HG03064 (cell line): Measurements from ENCODE around the gene CST4.
"Not testable (repeated sequence)": the region's sequence is repeated elsewhere in the genome, so short reads cannot be mapped to it uniquely, and the experiment has no call there.

ENCODE experiments used
- ATAC-seq: cut with Tn5 transposase; IDR thresholded peaks from one replicate; pipeline ENCODE4 v1.9.1; 2021; ENCODE audit warnings: low read depth; ENCODE audit not compliant: unreplicated experiment

The CST4 gene

DNA sequence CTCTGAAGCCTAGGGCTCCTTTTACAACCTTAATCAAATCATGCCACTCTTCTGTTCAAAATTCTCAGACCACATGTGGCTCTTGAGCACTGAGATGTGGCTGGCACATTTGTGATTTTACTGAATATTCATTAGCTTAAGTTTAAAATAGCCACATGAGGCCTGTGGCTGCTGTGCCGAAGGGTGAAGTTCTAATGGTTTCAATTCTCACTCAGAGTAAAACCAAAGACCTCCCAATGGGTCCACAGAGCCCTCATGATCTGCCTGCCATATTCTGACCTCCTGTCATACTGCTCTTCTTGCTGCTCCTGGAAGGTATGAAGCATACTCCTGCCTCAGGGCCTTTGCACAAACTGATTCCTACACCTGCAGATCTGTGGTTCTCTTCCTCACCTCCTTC, 43.3 kb downstream of the CST4 start:
- ATAC-seq = no peak

DNA sequence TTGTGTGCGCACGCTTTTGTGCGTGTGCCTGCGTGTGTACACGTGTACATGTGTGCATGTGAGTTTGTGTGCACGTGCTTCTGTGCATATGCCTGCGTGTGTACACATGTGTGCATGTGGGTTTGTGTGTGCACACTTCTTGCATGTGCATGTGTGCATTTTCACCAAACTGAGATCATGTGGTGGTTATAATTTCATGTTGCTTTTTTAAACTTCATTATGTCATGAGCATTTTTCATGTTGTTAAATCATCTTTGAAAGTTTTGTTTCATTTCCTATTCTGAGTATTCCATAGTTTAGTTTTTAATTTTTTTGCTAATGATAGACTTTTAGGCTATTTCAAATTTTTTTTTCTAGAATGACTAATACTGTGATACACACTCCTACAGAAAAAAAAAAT, 44.7 kb downstream of the CST4 start:
- no peak for ATAC-seq

DNA sequence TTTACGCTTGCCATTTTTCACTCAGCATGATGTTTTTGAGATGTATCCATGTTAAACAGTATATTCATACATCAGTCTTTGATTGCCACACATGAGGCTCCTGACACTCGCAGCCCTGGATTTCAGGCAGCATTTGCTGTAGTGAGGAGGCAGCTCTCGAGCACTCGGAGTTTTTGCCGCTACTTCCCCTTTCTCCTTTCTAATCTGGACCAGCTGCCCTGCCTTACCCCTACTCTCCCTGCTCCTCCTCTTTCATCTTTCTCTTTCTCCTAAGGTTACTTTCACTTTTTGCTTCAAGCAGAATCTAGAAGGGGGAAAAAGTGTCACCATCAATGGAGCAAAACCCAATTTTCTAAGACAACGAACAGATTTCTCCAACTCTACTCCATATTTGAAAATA, 45.2 kb downstream of the CST4 start:
- ATAC-seq = no peak

DNA sequence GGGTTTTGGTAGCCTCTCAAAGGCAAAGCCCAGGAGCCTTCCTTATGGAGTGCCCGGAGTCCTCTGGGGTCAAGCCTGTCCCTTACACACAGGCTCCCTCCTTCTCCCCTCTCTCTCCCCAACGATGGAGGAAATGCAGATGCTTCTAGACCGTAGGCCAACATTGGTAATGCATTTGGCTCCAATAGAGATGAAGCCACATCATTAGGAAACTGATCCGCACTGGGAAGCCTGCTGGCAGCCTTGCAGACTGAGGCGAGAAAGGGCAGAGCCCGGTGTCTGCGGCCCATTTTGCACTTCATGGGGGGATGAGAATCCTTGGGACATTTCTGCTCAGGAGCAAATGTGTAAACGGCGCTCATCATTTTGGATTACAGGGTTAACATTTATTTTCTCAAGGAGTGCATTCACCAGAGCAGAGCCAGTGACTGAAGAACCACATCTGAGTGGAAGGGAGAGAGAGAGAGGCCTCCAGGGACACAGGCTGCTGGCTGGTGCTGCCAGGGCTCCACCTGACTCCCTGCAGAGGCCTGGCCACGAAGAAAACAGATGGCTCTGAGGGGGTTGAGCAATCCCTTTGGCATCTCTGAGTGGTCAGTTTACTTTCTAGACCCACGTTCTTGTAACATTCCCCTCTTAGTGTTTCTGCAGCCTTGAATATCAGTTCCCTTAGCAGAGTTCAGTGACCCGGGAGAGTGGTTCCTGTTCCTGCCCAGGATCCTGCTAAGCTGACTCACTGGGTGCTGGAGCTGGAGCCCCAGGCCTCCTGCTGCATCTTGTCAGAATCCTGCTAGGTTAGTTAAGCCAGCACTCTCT, 46.7 kb downstream of the CST4 start:
- no peak for ATAC-seq

DNA sequence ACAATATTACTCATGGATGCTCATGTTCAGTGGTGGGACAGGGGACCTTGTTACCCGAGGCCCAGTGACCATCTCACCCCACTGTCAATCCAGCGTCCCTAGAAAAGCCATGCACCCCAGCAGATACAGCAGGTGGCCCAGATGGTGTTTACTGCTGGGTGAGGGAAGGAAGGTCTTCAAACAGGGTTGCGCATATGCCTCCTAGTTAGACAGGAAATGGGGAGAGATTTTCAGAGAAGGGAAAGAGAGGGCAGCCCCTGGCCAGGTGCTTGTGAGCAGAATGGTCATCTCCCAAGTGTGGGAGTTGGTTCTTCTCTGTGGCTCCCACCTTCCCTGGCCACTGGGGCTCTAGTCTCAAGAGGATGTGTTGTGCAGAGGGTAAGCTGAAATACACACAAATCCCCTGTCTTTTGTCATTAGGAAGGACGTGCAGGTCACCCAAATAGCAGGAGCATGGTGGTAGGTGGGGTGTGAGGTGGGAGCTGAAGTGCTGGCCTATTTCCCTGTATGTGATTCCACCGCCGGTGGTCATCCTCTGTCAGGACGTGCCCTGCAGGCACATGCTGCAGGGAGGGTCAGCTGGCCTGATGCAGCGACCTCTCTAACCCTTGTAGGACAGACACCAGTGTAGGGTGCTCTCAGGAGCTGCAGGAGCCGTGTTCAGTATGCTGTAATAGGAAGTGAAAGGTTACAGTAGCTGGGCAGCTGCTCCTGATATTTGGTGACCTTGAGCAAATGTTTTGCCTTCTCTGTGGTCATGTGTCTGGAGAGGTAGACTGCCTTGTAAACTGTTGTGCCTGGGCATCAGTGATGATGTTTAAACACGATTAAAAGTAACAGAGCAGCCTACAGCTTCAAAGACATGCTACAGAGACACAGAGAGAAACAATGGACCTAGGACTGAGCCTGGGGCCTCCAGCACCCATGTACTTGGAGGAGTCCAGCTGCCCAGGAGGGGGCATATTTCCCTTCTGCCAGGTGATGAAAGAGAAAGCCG, 47.9 kb downstream of the CST4 start:
- ATAC-seq = no peak

DNA sequence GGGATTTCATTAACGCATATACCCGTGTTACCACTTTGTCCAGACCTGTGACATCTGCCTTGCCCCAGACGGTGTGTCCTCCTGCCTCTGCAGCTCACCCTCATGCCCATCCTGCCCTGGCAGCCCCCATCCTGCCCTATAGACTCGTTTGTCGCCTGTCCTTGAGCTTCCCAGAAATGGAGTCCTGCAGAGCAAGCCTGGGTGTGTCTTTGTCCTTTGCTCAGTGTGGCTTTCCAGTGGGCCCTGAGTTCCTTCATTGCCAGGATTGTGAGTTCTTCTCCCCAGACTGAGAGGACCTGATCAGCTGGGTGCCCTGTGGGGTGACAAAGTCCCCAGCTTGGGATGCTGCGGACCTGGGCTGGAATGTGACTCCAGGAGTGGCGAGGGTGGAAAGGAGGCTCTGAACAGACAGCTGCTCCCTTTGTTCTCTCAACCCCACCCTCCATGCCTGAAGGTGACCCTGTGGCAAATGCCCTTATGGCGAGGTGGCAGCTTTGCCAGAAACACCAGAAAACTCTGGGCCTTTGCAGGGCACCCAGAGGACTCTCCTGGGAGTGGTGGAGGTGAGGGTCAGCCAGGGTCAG, 48.7 kb downstream of the CST4 start:
- no peak for ATAC-seq

DNA sequence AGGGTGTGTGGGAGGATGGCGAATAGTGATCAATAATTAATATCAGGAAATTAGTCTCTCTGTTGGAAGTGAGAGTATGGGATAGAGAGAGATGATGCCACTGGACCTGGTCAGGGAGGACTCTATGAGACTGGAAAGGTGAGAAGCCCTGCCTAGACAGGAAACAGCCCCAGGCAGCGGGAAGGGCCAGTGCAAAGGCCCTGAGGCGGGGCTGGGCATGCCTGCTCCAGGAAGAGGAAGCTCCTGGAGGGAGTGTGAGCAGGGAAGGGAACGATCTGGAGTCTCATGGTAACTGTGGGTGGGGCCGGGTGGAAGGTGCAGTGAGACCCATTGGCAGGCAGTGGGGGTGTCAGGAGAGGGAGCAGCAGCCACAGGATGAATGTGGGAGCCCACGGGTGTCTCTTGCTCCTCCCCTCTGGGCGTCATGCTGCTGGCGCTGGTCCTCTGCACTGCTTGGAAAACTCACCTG, 49.3 kb downstream of the CST4 start:
- no peak for ATAC-seq

DNA sequence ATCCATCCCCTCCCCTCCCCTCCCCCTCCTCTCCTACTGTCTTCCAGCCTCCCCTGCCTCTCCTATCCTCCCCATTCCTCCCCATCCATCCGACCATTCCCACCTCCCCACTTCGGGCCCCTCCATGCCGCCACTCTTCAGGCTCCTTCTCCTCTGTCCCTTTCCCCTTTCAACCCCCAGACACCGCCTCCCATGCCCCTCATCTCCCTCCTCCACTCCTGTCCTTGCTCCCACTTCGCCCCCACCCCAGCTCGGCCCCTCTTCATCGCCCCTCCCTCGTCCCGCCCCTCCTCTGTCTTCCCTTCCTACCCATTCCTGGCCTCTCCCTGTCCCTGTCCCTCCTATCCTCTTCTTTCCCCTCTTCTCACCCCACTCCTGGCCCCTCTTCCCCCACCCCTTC, 50.5 kb downstream of the CST4 start:
- no peak for ATAC-seq

DNA sequence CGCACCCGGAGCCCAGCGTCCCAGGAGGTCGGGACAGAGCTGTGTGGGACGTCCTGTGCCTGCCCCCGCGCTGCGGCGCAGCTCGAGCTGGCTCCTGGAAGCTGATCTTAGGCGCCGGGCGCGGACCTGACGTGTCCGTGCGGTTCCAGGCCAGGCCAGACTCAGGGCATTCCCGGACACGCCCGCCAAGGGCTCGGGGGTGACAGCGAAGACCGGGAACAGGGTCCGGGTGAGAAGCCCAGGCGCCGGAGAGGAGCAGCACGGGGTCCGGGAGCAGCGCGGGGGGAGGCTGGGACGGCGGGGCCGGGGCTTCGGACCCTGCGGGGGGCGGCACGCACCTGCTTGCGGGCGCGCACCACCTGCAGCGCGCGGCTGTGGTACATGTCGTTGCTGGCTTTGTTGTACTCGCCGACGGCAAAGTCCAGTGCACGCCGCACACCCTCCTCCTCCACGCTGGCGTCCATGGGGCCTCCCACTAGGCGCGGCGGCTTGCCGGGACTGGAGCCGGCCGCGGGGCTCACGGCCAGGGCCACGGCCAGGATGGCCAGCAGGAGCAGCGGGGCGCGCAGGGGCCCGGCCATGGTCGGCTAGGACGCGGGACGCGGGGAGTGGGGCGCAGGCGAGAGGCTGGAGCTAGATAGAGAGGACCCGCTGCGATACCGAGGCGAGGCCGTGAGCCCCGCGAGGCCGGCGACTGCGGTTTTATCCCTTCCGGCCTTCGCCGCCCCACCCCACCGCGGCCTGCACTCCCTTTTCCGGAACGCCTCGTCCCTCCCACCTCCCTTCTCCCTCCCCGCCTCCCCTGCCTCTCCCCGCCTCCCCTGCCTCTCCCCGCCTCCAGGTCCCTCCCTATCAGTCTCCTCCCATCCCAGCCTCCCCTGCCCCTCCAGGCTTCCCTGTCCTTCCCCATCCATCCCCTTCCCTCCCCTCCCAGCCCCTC, 51.3 kb downstream of the CST4 start, which contains the start of gene CST3:
CST3 (minus strand) TSS at position 674 of the 940 bp plus-strand sequence; CDS start at position 581, 93 bp downstream.
- peak; percentile 53 for ATAC-seq

DNA sequence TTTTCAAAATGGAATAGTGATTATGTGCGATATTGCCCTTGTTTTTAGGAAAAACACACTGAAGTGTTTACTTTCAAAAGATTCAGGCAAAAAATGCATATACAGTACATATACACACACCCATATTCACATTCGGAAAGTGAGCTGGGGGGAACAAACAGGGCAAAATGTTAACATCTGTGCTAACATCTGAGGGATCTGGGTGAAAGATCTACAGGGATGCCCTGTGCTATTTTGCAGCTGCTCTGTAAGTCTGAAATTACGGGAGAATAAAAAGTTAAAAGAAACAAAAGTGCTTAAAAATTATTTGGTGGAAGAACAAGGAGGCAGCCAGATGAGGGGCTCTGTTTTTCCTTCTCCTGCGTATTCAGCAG, 51.9 kb downstream of the CST4 start:
- no peak for ATAC-seq

DNA sequence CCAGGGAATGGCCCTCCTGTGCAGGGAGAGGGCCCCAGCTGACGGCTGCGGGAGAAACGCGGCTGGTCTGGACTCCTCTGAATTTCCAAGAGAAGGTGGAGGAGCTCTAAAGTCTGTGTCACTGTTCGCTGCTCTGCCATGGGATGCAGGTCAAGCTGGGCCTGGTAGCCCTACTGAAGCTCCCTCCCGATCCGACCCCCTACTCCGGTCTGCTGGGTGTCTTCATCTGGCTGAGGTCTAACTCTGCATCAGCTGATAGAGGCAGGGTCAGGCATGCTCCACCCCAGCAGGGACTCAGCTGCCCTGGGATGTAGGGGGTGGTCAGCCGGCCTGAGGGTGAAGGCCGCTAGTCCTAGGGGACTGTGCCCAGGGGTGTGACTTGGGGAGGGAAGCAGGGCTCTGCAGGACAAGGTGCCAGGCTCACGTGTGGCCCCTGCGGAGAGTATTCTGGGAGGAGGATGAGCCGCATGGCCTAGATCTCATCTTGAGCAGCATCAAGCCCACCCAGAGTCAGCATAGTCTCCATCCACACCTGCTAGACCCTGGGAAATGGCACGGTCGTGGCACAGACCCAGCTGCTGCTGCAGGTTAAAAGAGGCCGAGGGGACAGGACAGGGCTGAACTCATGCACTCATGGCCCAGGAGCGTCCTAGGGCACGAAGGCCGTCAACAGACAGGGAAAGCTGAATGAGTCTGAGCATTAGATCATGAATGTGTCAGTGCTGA, 52.5 kb downstream of the CST4 start:
- no peak for ATAC-seq

DNA sequence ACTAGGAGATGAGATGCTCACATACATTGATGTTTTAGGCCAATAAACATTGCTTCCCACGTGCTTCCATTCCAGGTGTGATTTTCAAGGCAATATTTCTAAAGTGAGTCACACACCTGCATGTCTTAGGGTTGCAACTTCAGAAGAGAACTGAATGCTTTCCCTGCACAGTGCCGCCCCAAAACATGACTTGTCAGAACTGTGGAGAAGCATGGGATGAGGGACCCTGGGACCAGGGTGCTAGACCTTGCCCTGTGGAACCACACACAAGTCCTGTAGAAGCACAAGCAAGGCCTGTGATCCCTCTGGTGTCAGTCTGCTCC, 53.1 kb downstream of the CST4 start:
- ATAC-seq = not testable (repeated sequence)
